ENCODE results near the gene PHETA2. TPM values are rescaled to one million over a fixed set of nuclear protein-coding genes. Genes with fewer than 3 reads are reported as not detected.

Gene PHETA2
- under 1 TPM; 0.74 to 0.86 TPM for total RNA-seq

DNA sequence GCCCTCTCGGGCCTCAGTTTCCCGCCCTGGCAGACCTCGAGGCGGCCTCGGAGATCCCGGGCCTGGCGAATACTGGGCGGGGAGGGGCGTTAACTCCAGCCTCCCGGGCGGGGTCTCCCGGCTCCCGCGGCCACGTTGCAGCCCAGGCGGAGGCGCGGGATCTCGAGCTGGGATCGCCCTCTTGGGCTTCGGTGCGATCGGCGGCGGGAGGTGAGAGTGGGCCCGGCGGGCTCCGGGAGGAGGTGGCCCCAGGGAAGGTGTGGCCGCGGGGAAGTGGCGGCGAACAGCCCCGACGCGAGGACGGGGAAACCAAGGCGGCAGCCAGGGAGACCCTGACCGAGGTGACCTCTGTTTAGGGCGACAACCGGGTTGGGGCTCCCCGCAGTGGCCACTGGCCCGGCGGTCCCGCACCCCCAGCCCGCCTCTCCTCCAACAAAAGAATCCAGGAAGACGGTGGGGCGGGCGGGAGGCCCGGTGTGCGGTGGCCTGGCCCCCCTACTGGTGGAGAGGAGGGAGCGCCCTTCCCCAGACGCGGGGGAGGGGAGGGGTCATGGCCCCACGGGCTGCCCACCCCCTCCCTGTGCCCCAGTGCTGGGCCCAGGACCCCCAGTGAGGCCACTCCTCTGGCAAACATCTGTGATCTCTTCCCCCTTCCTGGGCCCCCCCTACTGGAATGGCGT lies at the start of gene PHETA2:
Gene PHETA2 (plus strand): TSS at position 117 of the 680 bp plus-strand sequence. CDS start 3,046 bp downstream, outside the sequence.
- Mint-ChIP-seq H3K9me3 (no peaks in the 10 kb centered on the region), H3K36me3 (ENCODE audit: low read depth) (no peaks in the 10 kb centered on the region), H3K4me3 (peak within 1 kb of the TSS; percentile 60), H3K27me3 (ENCODE audit: low read depth) (no peaks in the 10 kb centered on the region), H3K27ac (no peak within 1 kb of the TSS), H3K4me1 (ENCODE audit: low read depth) (peaks cover 34% of the 10 kb centered on the region)
- peak; percentile 65 for DNase-seq
- CTCF ChIA-PET: interaction anchor here (3.0 kb wide), 1 partner anchor 109 kb away, joined by 16 read pairs; no protein-coding TSS in a partner anchor
- intact Hi-C loops (cut with micrococcal nuclease): loop anchor here (1.0 to 5.0 kb wide), 5 partner anchors 108 to 387 kb away; partner anchors contain the start of gene SNU13

DNA sequence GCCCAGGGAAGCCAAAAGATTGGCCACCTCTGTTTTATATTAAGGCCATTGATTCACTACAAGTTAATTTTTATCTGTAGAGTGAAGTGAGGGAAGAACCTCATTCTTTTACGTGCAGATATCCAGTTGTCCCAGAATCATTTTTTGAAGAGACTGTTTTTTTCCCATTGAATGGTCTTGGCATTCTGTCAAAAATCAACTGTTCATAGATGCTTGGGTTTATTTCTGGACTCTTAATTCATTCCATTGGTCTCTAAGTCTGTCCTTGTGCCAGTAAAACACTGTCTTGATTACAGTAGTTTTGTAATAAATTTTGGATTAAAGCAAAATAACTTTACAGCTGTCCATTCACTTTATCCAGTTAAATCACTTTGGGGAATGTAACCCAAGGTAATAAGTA lies 48.6 kb upstream of the PHETA2 start:
- Mint-ChIP-seq H3K9me3 (no peaks in the 10 kb centered on the region), H3K27ac (no peak overlapping the region), H3K4me1 (ENCODE audit: low read depth) (peaks cover 18% of the 10 kb centered on the region), H3K36me3 (ENCODE audit: low read depth) (no peaks in the 10 kb centered on the region), H3K27me3 (ENCODE audit: low read depth) (no peaks in the 10 kb centered on the region), H3K4me3 (no peak overlapping the region)
- intact Hi-C loops (cut with micrococcal nuclease): no loop called here
- DNase-seq: no peak
- CTCF ChIA-PET: no interaction called here

- Mint-ChIP-seq H3K36me3 (ENCODE audit: low read depth) (no peaks in the 10 kb centered on the region), H3K9me3 (no peaks in the 10 kb centered on the region), H3K27me3 (ENCODE audit: low read depth) (no peaks in the 10 kb centered on the region), H3K4me3 (no peak overlapping the region), H3K27ac (no peak overlapping the region), H3K4me1 (ENCODE audit: low read depth) (peaks cover 31% of the 10 kb centered on the region)
- no peak for DNase-seq
- CTCF ChIA-PET: no interaction called here
- intact Hi-C loops (cut with micrococcal nuclease): no loop called here
Measured at GRCh38 chr22:42026705-42027104, 47.3 kb upstream of the PHETA2 start.

DNA sequence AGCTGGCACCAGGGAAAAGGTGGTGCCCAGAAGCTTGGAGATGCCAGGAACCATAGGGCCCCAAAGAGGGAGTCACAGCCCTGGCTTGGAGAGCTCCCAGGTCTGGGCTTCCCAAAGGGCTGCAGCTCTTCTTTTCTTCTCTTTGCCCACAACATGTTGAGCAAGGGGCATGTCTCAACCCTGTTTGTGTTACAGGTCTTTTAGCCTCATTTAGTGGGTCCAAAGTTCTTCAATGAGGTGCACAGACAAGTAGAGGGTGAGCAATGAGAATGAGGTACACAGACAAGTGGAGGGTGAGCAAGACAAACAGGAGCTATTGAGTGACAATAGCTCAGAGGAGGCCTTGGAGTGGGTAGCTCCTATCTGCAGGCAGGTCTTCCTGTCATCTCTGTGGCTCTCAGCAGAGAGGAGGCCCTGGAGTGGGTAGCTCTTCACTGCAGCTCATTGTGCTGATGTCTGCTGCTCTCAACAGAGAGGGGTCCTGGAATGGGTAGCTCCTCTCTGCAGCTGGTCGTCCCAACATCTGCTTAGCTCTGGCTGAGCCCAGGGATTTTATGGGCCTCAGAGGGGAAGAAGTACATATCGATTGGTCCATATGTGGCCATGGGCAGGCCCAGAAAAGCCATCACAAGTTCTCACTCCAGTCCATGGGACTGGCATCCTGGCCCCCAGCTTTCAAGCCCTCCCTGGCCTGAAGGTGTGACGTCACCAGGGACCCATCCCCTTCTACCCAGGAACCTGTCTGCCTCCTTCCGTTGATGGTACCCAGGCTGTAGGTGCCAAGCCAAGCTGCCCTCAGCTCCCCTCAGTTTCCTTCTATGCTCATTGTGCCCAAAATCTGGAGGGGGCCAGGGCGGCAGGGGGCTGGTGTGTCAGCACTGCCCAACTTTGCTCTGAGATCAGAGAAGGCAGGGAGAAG lies 40.5 kb upstream of the PHETA2 start:
- H3K27me3 Mint-ChIP-seq (ENCODE audit: low read depth): no peaks in the 10 kb centered on the region
- DNase-seq: peak; percentile 42
- no peak overlapping the region for H3K27ac Mint-ChIP-seq
- H3K4me1 Mint-ChIP-seq (ENCODE audit: low read depth): peaks cover 20% of the 10 kb centered on the region
- H3K9me3 Mint-ChIP-seq: peaks cover 18% of the 10 kb centered on the region
- CTCF ChIA-PET: interaction anchor here (0.6 to 1.0 kb wide), 2 partner anchors 21 to 228 kb away, joined by 3 to 4 read pairs; no protein-coding TSS in a partner anchor
- H3K4me3 Mint-ChIP-seq: no peak overlapping the region
- H3K36me3 Mint-ChIP-seq (ENCODE audit: low read depth): peaks cover 9% of the 10 kb centered on the region
- intact Hi-C loops (cut with micrococcal nuclease): no loop called here

DNA sequence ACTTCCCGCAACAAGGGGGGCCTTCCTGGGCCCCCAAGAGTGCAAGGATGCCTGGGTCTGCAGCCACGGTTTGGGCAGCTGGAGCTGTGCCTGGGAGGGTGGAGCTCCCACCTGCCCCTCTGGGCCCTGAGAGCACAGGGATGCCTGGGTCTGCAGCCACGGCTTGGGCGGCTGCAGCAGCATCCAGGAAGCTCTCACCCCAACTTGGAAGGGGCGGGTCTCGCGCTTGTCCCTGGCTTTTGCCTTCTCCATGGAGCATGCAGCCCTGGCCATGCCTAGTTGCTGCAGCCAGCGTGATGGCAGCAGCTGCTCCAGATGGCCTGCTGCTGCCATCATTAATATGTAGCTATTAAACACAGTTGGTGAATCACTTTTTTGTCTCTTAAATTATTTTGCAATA lies 38.8 kb upstream of the PHETA2 start:
- no peaks in the 10 kb centered on the region for H3K27me3 Mint-ChIP-seq (ENCODE audit: low read depth)
- CTCF ChIA-PET: no interaction called here
- peaks cover 9% of the 10 kb centered on the region for H3K36me3 Mint-ChIP-seq (ENCODE audit: low read depth)
- H3K9me3 Mint-ChIP-seq: peaks cover 18% of the 10 kb centered on the region
- no peak overlapping the region for H3K4me3 Mint-ChIP-seq
- peaks cover 17% of the 10 kb centered on the region for H3K4me1 Mint-ChIP-seq (ENCODE audit: low read depth)
- no peak for DNase-seq
- intact Hi-C loops (cut with micrococcal nuclease): no loop called here
- H3K27ac Mint-ChIP-seq: no peak overlapping the region

DNA sequence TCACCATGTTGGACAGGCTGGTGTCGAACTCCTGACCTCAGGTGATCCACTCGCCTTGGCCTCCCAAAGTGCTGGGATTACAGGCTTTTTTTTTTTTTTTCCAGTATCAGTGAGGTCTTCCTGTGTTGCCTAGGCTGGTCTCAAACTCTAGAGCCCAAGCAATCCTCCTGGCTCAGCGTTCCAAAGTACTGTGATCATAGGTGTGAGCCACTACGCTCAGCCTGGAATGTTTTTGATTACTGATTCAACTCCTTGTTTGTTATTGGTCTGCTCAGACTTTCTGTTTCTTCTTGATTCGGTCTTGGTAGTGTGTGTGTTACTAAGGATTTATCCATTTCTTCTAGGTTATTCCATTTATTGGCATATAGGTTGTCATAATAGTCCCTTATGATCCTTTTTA lies 34.8 kb upstream of the PHETA2 start:
- peaks cover 6% of the 10 kb centered on the region for H3K36me3 Mint-ChIP-seq (ENCODE audit: low read depth)
- H3K9me3 Mint-ChIP-seq: peaks cover 12% of the 10 kb centered on the region
- H3K4me3 Mint-ChIP-seq: no peak overlapping the region
- CTCF ChIA-PET: interaction anchor here (0.7 kb wide), 1 partner anchor 136 kb away, joined by 5 read pairs; no protein-coding TSS in a partner anchor
- intact Hi-C loops (cut with micrococcal nuclease): no loop called here
- no peak for DNase-seq
- no peak overlapping the region for H3K27ac Mint-ChIP-seq
- H3K27me3 Mint-ChIP-seq (ENCODE audit: low read depth): no peaks in the 10 kb centered on the region
- H3K4me1 Mint-ChIP-seq (ENCODE audit: low read depth): no peaks in the 10 kb centered on the region

DNA sequence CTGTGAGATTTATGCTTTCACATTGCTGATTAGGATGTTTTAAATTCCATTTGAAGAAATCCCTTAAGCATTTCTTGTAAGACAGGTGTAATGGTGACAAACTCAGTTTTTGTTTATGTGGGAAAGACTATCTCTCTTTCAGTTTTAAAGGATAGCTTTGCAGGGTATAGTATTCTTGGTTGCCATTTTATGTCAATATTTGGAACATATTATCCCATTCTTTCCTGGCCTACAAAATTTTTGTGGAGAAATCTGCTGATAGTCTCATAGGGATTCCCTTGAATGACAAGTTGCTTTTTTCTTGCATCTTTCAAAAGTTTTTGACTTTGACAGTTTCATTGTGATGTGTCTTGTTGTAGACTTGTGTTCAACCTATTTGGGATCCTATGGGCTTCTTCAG lies 32.3 kb upstream of the PHETA2 start:
- intact Hi-C loops (cut with micrococcal nuclease): no loop called here
- Mint-ChIP-seq H3K4me3 (no peak overlapping the region), H3K4me1 (ENCODE audit: low read depth) (no peaks in the 10 kb centered on the region), H3K27ac (no peak overlapping the region), H3K27me3 (ENCODE audit: low read depth) (no peaks in the 10 kb centered on the region), H3K36me3 (ENCODE audit: low read depth) (peaks cover 6% of the 10 kb centered on the region), H3K9me3 (peaks cover 8% of the 10 kb centered on the region)
- CTCF ChIA-PET: no interaction called here
- DNase-seq: no peak

- H3K36me3 Mint-ChIP-seq (ENCODE audit: low read depth): no peaks in the 10 kb centered on the region
- DNase-seq: no peak
- no peaks in the 10 kb centered on the region for H3K9me3 Mint-ChIP-seq
- no peak overlapping the region for H3K27ac Mint-ChIP-seq
- H3K4me1 Mint-ChIP-seq (ENCODE audit: low read depth): no peaks in the 10 kb centered on the region
- intact Hi-C loops (cut with micrococcal nuclease): no loop called here
- no peaks in the 10 kb centered on the region for H3K27me3 Mint-ChIP-seq (ENCODE audit: low read depth)
- no peak overlapping the region for H3K4me3 Mint-ChIP-seq
- CTCF ChIA-PET: no interaction called here
Measured at GRCh38 chr22:42050641-42051180, 23.3 kb upstream of the PHETA2 start.

DNA sequence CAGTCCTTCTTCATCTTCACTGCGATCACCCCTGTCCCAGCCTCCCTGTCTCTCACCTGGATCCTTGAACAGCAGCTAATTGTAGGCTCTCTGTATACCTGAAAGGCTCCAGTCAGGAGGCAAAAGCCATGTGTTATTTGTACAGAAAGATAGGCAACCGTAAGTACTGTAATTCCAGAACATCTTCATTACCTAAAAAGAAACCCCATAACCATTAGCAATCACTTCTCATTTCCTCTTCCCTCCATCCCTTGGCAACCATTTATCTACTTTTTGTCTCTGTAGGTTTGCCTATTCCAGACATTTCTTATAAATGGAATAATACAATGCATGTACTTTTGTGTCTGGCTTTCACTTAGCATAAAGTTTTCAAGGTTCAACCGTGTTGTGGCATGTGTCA lies 21.3 kb upstream of the PHETA2 start:
- H3K4me1 Mint-ChIP-seq (ENCODE audit: low read depth): no peaks in the 10 kb centered on the region
- no peak overlapping the region for H3K4me3 Mint-ChIP-seq
- peaks cover 9% of the 10 kb centered on the region for H3K36me3 Mint-ChIP-seq (ENCODE audit: low read depth)
- no peak overlapping the region for H3K27ac Mint-ChIP-seq
- CTCF ChIA-PET: no interaction called here
- H3K27me3 Mint-ChIP-seq (ENCODE audit: low read depth): no peaks in the 10 kb centered on the region
- intact Hi-C loops (cut with micrococcal nuclease): no loop called here
- DNase-seq: no peak
- H3K9me3 Mint-ChIP-seq: peaks cover 9% of the 10 kb centered on the region

GRCh38 chr22:42056757-42057511 lies 17.1 kb upstream of the PHETA2 start:
- peaks cover 13% of the 10 kb centered on the region for H3K9me3 Mint-ChIP-seq
- H3K27ac Mint-ChIP-seq: no peak overlapping the region
- H3K4me1 Mint-ChIP-seq (ENCODE audit: low read depth): no peaks in the 10 kb centered on the region
- no peak overlapping the region for H3K4me3 Mint-ChIP-seq
- DNase-seq: no peak
- intact Hi-C loops (cut with micrococcal nuclease): no loop called here
- CTCF ChIA-PET: interaction anchor here (0.7 kb wide), 2 partner anchors 54 to 321 kb away, joined by 3 to 4 read pairs; no protein-coding TSS in a partner anchor
- peaks cover 34% of the 10 kb centered on the region for H3K36me3 Mint-ChIP-seq (ENCODE audit: low read depth)
- H3K27me3 Mint-ChIP-seq (ENCODE audit: low read depth): no peaks in the 10 kb centered on the region

- Mint-ChIP-seq H3K9me3 (peaks cover 13% of the 10 kb centered on the region), H3K4me1 (ENCODE audit: low read depth) (no peaks in the 10 kb centered on the region), H3K27ac (no peak overlapping the region), H3K36me3 (ENCODE audit: low read depth) (peaks cover 55% of the 10 kb centered on the region), H3K4me3 (no peak overlapping the region), H3K27me3 (ENCODE audit: low read depth) (no peaks in the 10 kb centered on the region)
- DNase-seq: no peak
- CTCF ChIA-PET: no interaction called here
- intact Hi-C loops (cut with micrococcal nuclease): no loop called here
Measured at GRCh38 chr22:42060489-42060888, 13.6 kb upstream of the PHETA2 start.

DNA sequence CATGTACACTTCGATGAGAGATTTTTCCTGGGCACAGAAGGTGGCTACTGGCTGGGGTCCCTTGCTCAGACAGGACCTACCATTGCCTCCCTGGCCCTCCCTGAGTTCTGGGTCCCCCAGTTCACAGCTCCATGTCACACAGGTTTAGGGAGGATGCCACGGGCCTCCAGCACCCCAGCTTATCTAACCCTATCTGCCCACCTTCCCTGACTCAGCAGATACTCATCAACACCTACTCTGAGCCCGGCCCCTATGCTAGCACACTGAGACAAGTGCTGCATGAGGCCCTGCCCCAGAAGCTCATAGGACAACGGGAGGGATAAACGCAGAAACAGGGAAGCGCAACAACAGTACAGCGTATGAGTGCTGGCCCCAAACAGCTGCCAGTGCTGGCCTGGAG lies 13.0 kb upstream of the PHETA2 start:
- no peak overlapping the region for H3K27ac Mint-ChIP-seq
- peaks cover 58% of the 10 kb centered on the region for H3K36me3 Mint-ChIP-seq (ENCODE audit: low read depth)
- intact Hi-C loops (cut with micrococcal nuclease): no loop called here
- CTCF ChIA-PET: no interaction called here
- H3K9me3 Mint-ChIP-seq: peaks cover 13% of the 10 kb centered on the region
- no peaks in the 10 kb centered on the region for H3K27me3 Mint-ChIP-seq (ENCODE audit: low read depth)
- no peak for DNase-seq
- no peak overlapping the region for H3K4me3 Mint-ChIP-seq
- no peaks in the 10 kb centered on the region for H3K4me1 Mint-ChIP-seq (ENCODE audit: low read depth)
